Iris pigment epithelial cell (primary cell): ENCODE measurements around the gene STBD1.
"Not testable (repeated sequence)": the region's sequence is repeated elsewhere in the genome, so short reads cannot be mapped to it uniquely, and the experiment has no call there.

Experiments
- DNase-seq: peaks from one replicate; pipeline ENCODE4 v3.0.0-alpha.2; 2011; ENCODE audit warnings: low read depth

STBD1 gene

GRCh38 chr4:76283900-76284299 is 22.6 kb upstream of the STBD1 start:
- no peak for DNase-seq

GRCh38 chr4:76287811-76288210 is 18.7 kb upstream of the STBD1 start:
- DNase-seq: not testable (repeated sequence)

- DNase-seq: no peak
These were observed 13.8 kb upstream of the STBD1 start for GRCh38 chr4:76292730-76293129.

- DNase-seq: no peak
These were observed 12.8 kb upstream of the STBD1 start for GRCh38 chr4:76293772-76294171.

- DNase-seq: no peak
These were observed 10.2 kb upstream of the STBD1 start for GRCh38 chr4:76296286-76296820.

GRCh38 chr4:76298227-76298626 is 8.3 kb upstream of the STBD1 start:
- DNase-seq: no peak

- no peak for DNase-seq
These were observed 6.5 kb upstream of the STBD1 start for GRCh38 chr4:76300012-76300411.

- DNase-seq: peak; percentile 91
These were observed 5.3 kb upstream of the STBD1 start for GRCh38 chr4:76301068-76301774.

- no peak for DNase-seq
These were observed 4.8 kb upstream of the STBD1 start for GRCh38 chr4:76301775-76302162.

GRCh38 chr4:76302826-76303438 is 3.6 kb upstream of the STBD1 start:
- peak; percentile 42 for DNase-seq

GRCh38 chr4:76305033-76305687 is 1.4 kb upstream of the STBD1 start:
- no peak for DNase-seq

GRCh38 chr4:76306882-76307659 is 538 bp downstream of the STBD1 start:
- peak; percentile 57 for DNase-seq

GRCh38 chr4:76307660-76308014 is 1.1 kb downstream of the STBD1 start:
- no peak for DNase-seq

GRCh38 chr4:76308548-76308947 is 2.0 kb downstream of the STBD1 start:
- DNase-seq: no peak

- DNase-seq: no peak
These were observed 3.5 kb downstream of the STBD1 start for GRCh38 chr4:76309939-76310550.

- DNase-seq: no peak
These were observed 4.2 kb downstream of the STBD1 start for GRCh38 chr4:76310683-76311082.

- DNase-seq: no peak
These were observed 5.4 kb downstream of the STBD1 start for GRCh38 chr4:76311896-76312331.

GRCh38 chr4:76312457-76312856 is 5.9 kb downstream of the STBD1 start:
- no peak for DNase-seq

GRCh38 chr4:76313547-76313946 is 7.0 kb downstream of the STBD1 start:
- DNase-seq: no peak

GRCh38 chr4:76315267-76315918 is 8.9 kb downstream of the STBD1 start:
- no peak for DNase-seq

GRCh38 chr4:76316131-76316530 is 9.6 kb downstream of the STBD1 start:
- DNase-seq: no peak
